SK-N-SH (cell line): ENCODE data around the gene C11orf98. TPM values are rescaled to one million over a fixed set of nuclear protein-coding genes. Genes with fewer than 3 reads are reported as not detected.

Source experiments
- CTCF ChIA-PET: fragments of 300-600, 350-600 bp; formaldehyde crosslinking; extraction: SDS; loops from one replicate; lab custom pipeline; 2021; lab: Yijun Ruan, JAX
- POLR2A ChIA-PET: fragments of 350-600 bp; sonication (Branson Sonifier 250); formaldehyde crosslinking; extraction: SDS; loops from one replicate; lab custom pipeline; 2020; ENCODE audit warnings: antibody characterized with exemption, inconsistent platforms; lab: Yijun Ruan, JAX
- DNase-seq: peaks from one replicate; pipeline ENCODE4 v3.0.0; 2012
- H2AFZ ChIP-seq: fragments of 200-600 bp; sonication (generic); 2 replicates; pipeline ENCODE4 v1.8.1; 2016; ENCODE audit warnings: antibody characterized with exemption, mild to moderate bottlenecking, low read depth
- H3F3A ChIP-seq: fragments of 200-600 bp; sonication (generic); replicated peaks from 2 replicates; pipeline ENCODE3; 2016; ENCODE audit warnings: antibody characterized with exemption, mild to moderate bottlenecking; ENCODE audit not compliant: insufficient read depth
- H3K27ac ChIP-seq, 2 experiments: fragments of 200-500 bp in 1 of 2; fragments of 200-600 bp in 1 of 2; sonication (Bioruptor generic) in 1 of 2; sonication (generic), shearing (Covaris generic) in 1 of 2; 2 replicates each; pipeline versions ENCODE4 v1.5.1 to v1.6.1; 2014 to 2016; ENCODE audit warnings: low read depth in 2 of 2, inconsistent platforms in 1 of 2, low read length in 1 of 2, mild to moderate bottlenecking in 1 of 2, mixed read lengths in 1 of 2
- H3K27me3 ChIP-seq: fragments of 200-600 bp; sonication (generic), shearing (Covaris generic); 2 replicates; pipeline ENCODE4 v1.6.1; 2016; ENCODE audit warnings: mixed run types; ENCODE audit not compliant: insufficient read depth
- H3K36me3 ChIP-seq, 2 experiments: fragments of 200-500 bp in 1 of 2; fragments of 200-600 bp in 1 of 2; sonication (Bioruptor generic) in 1 of 2; sonication (generic) in 1 of 2; replicated peaks in 1 of 2; 2 replicates each; pipeline versions ENCODE3 to v1.5.1; 2014 to 2016; ENCODE audit warnings: low read length in 1 of 2, mild to moderate bottlenecking in 1 of 2; ENCODE audit not compliant: insufficient read depth in 2 of 2, control insufficient read depth in 1 of 2
- H3K4me1 ChIP-seq, 2 experiments: fragments of 200-500 bp in 1 of 2; fragments of 200-600 bp in 1 of 2; sonication (Bioruptor generic) in 1 of 2; sonication (generic), shearing (Covaris generic) in 1 of 2; 2 replicates each; pipeline versions ENCODE4 v1.5.1 to v1.6.1; 2014 to 2016; ENCODE audit warnings: low read depth in 1 of 2, low read length in 1 of 2, mixed run types in 1 of 2; ENCODE audit not compliant: insufficient read depth in 2 of 2, control insufficient read depth in 1 of 2
- H3K4me2 ChIP-seq: fragments of 200-600 bp; sonication (generic), shearing (Covaris generic); 2 replicates; pipeline ENCODE4 v1.6.1; 2017; ENCODE audit warnings: mixed run types
- H3K4me3 ChIP-seq, 2 experiments: fragments of 200-500 bp in 1 of 2; fragments of 200-600 bp in 1 of 2; sonication (Bioruptor generic) in 1 of 2; sonication (generic), shearing (Covaris generic) in 1 of 2; 2 replicates each; pipeline versions ENCODE4 v1.5.1 to v1.8.1; 2014 to 2016; ENCODE audit warnings: low read depth in 2 of 2, inconsistent platforms in 1 of 2, low read length in 1 of 2, mild to moderate bottlenecking in 1 of 2, mixed read lengths in 1 of 2, moderate library complexity in 1 of 2
- H3K79me2 ChIP-seq: fragments of 200-600 bp; sonication (generic); 2 replicates; pipeline ENCODE4 v1.8.1; 2017; ENCODE audit warnings: mild to moderate bottlenecking; ENCODE audit not compliant: insufficient read depth
- H3K9ac ChIP-seq: fragments of 200-600 bp; sonication (generic); 2 replicates; pipeline ENCODE4 v1.6.1; 2017; ENCODE audit warnings: mixed run types
- H3K9me2 ChIP-seq: fragments of 200-600 bp; sonication (generic); 2 replicates; pipeline ENCODE4 v1.6.1; 2017; ENCODE audit warnings: mixed run types
- H3K9me3 ChIP-seq: fragments of 200-600 bp; sonication (generic); 2 replicates; pipeline ENCODE4 v1.6.1; 2017; ENCODE audit warnings: mixed run types, mild to moderate bottlenecking, moderate library complexity
- H4K20me1 ChIP-seq: fragments of 200-600 bp; sonication (generic); 2 replicates; pipeline ENCODE4 v1.6.1; 2017; ENCODE audit warnings: mild to moderate bottlenecking, mixed run types; ENCODE audit not compliant: insufficient read depth
- CTCF ChIP-seq: fragments of 200-600 bp; sonication (generic); IDR thresholded peaks from 2 replicates; pipeline ENCODE4 v1.6.1; 2017; ENCODE audit warnings: antibody characterized with exemption, mild to moderate bottlenecking, moderate library complexity
- FOSL2 ChIP-seq: IDR thresholded peaks from 2 replicates; pipeline ENCODE4 v1.4.0; 2012; ENCODE audit warnings: low read depth, mild to moderate bottlenecking, moderate library complexity, borderline replicate concordance
- GATA2 ChIP-seq: sonication (generic); formaldehyde crosslinking; IDR thresholded peaks from 2 replicates; pipeline ENCODE4 v1.5.0; 2020; ENCODE audit warnings: mild to moderate bottlenecking, missing genetic modification reagents
- IRF3 ChIP-seq: fragments of 150-350 bp; IDR thresholded peaks from 2 replicates; pipeline ENCODE4 v1.6.1; 2016; ENCODE audit warnings: mild to moderate bottlenecking, low read depth, low read length
- MAX ChIP-seq: IDR thresholded peaks from 2 replicates; pipeline ENCODE4 v1.4.0; 2012; ENCODE audit warnings: low read depth
- MEF2A ChIP-seq: IDR thresholded peaks from 2 replicates; pipeline ENCODE4 v1.4.0; 2012; ENCODE audit warnings: low read depth, borderline replicate concordance
- MXI1 ChIP-seq: IDR thresholded peaks from 2 replicates; pipeline ENCODE4 v1.6.1; 2012; ENCODE audit warnings: mild to moderate bottlenecking, low read depth, low read length, improper control_type of control experiment
- NRF1 ChIP-seq: IDR thresholded peaks from 2 replicates; pipeline ENCODE4 v1.6.1; 2012; ENCODE audit warnings: low read depth, mild to moderate bottlenecking, low read length
- PBX3 ChIP-seq: IDR thresholded peaks from 2 replicates; pipeline ENCODE4; 2012
- RCOR1 ChIP-seq: fragments of 150-350 bp; IDR thresholded peaks from 2 replicates; pipeline ENCODE4 v1.6.1; 2017; ENCODE audit warnings: antibody characterized with exemption, low read length
- RXRA ChIP-seq: IDR thresholded peaks from 2 replicates; pipeline ENCODE4 v1.4.0; 2012; ENCODE audit warnings: low read depth, mild to moderate bottlenecking, borderline replicate concordance
- SMC3 ChIP-seq: IDR thresholded peaks from 2 replicates; pipeline ENCODE4 v1.6.1; 2012; ENCODE audit warnings: low read depth, low read length, improper control_type of control experiment
- TEAD4 ChIP-seq: IDR thresholded peaks from 2 replicates; pipeline ENCODE4 v1.4.0; 2012; ENCODE audit warnings: mild to moderate bottlenecking, borderline replicate concordance; ENCODE audit not compliant: insufficient read depth
- USF2 ChIP-seq: fragments of 150-350 bp; IDR thresholded peaks from 2 replicates; pipeline ENCODE4 v1.6.1; 2017; ENCODE audit warnings: antibody characterized with exemption, low read length, low read depth, borderline replicate concordance
- YY1 ChIP-seq: IDR thresholded peaks from 2 replicates; pipeline ENCODE4 v1.4.0; 2012; ENCODE audit warnings: low read depth, mild to moderate bottlenecking
- WGBS: methylation state at CpG from one replicate; pipeline ENCODE4 v1.1.6; 2017; ENCODE audit warnings: low lambda C conversion rate; 5-methylcytosine and 5-hydroxymethylcytosine counted together
- polyA plus RNA-seq, 3 experiments: library from polyadenylated mRNA; depleted of rRNA; stranded (reverse); fragments of >200 nt; gene quantifications; 2 replicates each; pipeline ENCODE4 v1.2.3, GENCODE V29; 2012

Gene C11orf98
- polyA plus RNA-seq, 1 of the 3 experiments (the other 2 are of a cell fraction): 126 TPM

- no peaks in the 10 kb centered on the region for H3K9me2 ChIP-seq
- H3K4me2 ChIP-seq: no peak overlapping the region
- WGBS: 89% methylated on average over 6 of the region's 6 CpGs
- H3K4me3 ChIP-seq: no peak overlapping the region
- CTCF ChIA-PET: interaction anchor here (0.7 to 1.7 kb wide), 4 partner anchors 17 to 282 kb away, joined by 3 to 7 read pairs (median 4); partner anchors contain the start of gene EML3
- no peaks in the 10 kb centered on the region for H3K27me3 ChIP-seq
- no peak overlapping the region for H2AFZ ChIP-seq
- peaks cover 46% of the 10 kb centered on the region for H3F3A ChIP-seq
- no peak overlapping the region for H3K9ac ChIP-seq
- peaks cover 68% of the 10 kb centered on the region for H3K79me2 ChIP-seq
- H3K27ac ChIP-seq: peak overlapping the region in 1 of 2 experiments; percentile 2; a peak in 1 of 4 replicates
- H3K4me1 ChIP-seq: peaks cover 18 to 24% of the 10 kb centered on the region in 2 experiments; a peak in 3 of 4 replicates
- POLR2A ChIA-PET: interaction anchor here (1.2 to 2.6 kb wide), 3 partner anchors 12 to 164 kb away, joined by 3 to 13 read pairs (median 3); partner anchors contain the start of genes C11orf98, CSKMT and HNRNPUL2
- H4K20me1 ChIP-seq: no peaks in the 10 kb centered on the region
- DNase-seq: no peak
- H3K9me3 ChIP-seq: no peaks in the 10 kb centered on the region
- H3K36me3 ChIP-seq: peaks cover 19 to 26% of the 10 kb centered on the region in 2 experiments
- TF ChIP-seq USF2 (no peak), YY1 (no peak), TEAD4 (no peak), RXRA (no peak), PBX3 (no peak), SMC3 (no peak), MXI1 (no peak), FOSL2 (no peak), MEF2A (no peak), MAX (no peak), IRF3 (no peak), GATA2 (CRISPR knock-in tag) (no peak), NRF1 (no peak), CTCF (no peak), RCOR1 (no peak)
Measured at GRCh38 chr11:62677156-62677555, 12.1 kb upstream of the C11orf98 start.
